Right forelimb (tissue), 1 donor: ENCODE results near the gene LSM7.

Source experiments
- DNase-seq: peaks from one replicate; pipeline ENCODE4 v3.0.0-alpha.2; 2018

The LSM7 gene

DNA sequence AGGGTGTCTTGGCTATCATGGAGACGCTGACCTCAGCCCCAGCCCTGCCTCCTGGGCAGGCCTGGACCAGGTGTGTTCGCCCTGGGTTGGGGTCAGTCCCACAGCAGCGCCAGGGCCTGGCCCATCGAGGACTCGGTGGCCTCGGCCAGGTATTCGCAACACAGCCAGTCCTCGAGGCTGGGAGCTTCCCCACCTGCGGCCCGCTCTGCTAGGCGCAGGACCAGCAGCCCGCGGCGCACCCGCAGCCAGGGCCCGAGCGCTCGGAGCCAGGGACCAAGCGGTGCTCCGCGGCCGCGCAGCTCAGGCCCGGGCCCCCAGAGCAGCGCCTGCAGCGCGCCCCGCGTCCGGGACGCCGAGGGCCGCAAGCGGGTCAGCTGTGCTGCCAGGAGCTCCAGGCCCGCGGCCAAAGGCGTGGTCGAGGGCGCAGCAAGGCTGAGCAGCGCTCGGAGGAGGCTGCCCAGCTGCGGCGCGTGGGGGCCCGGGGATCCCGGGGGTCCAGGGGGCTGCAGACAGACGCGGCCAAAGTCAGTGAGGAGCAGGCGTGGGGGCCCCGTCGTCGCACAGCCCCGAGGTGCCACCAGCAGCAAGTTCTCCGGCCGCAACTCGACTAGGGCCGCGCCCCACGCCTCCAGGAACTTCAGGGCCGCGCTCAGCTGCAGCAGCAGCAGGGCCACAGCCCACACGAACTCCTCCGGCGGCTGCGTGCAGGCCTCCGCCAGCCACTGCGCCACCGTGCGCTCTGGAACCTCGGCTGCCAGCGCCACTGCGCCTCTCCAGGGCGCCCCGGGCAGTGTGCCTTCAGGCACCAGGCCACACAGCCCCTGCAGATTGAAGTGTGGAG, 52.6 kb downstream of the LSM7 start:
- DNase-seq = no peak

DNA sequence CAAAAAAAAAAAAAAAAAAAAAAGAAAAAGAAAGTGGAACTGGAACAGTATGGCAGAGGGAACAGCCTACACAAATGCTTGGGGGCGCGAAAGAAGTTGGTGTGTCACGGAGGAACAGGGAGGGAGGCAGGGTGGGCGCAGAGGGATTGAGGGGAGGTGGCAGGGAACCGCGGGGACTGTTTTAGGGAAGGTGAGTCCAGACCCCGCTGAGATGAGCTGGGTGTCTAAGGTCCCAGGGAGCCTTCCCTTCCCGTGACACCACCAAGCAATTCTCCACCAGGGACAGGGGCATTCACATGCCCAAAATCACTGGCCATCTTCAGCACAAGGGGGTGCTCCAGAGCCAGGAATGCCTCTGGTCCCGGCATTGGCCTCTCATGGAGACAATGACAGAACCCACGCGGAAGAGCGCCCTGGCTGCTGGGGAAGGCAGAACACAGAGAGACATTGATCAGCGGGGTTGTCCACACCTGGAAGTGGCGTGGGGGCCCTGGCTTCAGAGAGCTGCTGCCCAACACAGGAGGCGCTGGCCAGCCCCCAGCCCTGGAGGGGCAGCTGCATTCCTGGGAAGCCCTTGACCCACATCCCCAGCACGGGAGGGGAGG, 53.4 kb downstream of the LSM7 start:
- no peak for DNase-seq

DNA sequence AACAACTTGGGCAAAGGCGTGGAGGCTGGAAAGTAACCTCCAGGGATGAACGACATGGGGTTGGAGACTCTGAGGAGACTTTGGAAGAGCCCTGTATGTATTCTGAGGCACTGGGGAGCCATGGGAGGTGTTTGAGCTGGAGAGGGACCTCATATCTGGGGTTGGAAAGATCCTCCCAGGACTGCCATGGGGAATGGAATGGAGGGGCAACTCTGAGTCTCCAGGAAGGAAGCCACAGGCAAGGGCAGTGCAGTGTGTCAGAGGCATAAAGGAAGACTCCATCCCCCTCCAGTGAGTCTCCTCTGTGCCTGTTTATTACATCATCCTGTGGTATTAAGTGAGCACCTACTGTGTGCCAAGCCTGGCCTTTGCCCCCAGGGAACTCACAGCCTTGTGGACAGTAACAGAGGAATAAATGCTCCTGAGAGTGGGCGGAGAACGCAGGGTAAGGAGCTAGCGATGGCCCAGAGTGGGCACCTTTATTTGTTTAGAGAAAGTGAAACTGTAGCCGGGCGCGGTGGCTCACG, 54.1 kb downstream of the LSM7 start:
- DNase-seq = no peak

DNA sequence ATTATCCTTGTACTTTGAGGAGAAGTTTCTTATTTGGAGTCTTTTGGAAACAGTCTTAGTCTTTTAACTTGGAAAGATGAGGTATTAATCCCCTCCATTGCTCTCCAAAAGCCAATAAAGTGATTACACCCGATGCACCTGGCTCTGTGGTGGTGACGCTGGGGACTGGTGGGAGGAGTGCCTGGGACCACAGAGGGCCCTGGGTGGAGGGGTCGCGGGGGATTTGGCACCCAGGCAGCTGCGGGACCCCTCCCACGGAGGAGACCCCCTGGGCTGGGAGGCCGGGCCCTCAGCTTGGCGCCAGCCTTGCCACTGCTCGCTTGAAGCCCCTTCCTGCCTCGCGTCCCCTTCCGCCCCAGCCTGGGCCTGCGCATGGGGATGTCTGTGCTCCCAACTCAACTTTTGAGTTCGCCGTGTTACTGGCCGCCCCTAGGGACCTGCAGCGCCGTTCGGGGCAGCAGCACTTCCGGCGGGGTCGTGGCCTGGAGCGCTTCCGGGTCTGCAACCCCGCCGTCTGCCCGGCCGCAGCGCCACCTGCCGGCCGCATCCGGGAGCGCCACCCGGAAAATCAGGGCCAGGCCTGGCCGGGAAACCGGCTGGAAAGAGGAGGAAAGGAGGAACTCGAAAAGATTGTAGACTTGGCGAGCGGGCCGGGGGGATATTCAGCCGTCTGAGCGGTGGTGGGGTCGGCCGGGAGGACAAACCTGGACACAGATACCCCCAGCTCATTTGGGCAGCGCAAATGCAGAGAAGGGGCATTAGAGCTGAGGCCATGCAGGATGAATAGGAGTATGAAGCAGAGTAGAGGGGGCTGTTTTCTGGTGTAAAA, 54.8 kb downstream of the LSM7 start:
- peak; percentile 88 for DNase-seq
